Lower leg skin (tissue), 4 donors: ENCODE measurements around the gene LAMB4. TPM values are rescaled to one million over a fixed set of nuclear protein-coding genes. Genes with fewer than 3 reads are reported as not detected.

ENCODE experiments used
- DNase-seq, 2 donors: peaks; one replicate each; pipeline ENCODE4 v3.0.0-alpha.2; 2019; ENCODE audit warnings: low spot score in 2 of 2
- H3K4me3 ChIP-seq: fragments of 200-600 bp; sonication (generic); 2 replicates; pipeline ENCODE4 v1.5.1; 2017; ENCODE audit warnings: mild to moderate bottlenecking, low read depth; ENCODE audit not compliant: poor library complexity, severe bottlenecking
- CTCF ChIP-seq, 3 donors: fragments of 450-650 bp; IDR thresholded peaks; one replicate each; pipeline ENCODE4 v1.5.1; 2016; ENCODE audit warnings: antibody characterized with exemption in 3 of 3, mild to moderate bottlenecking in 3 of 3, moderate library complexity in 2 of 3
- POLR2A ChIP-seq, 2 donors: fragments of 450-650 bp; IDR thresholded peaks; one replicate each; pipeline ENCODE4 v1.6.1; 2016 to 2017; ENCODE audit warnings: antibody characterized with exemption in 2 of 2, mild to moderate bottlenecking in 1 of 2, moderate library complexity in 1 of 2
- WGBS, 2 donors: methylation state at CpG; one replicate each; pipeline ENCODE4 v1.1.5; 2018; 5-methylcytosine and 5-hydroxymethylcytosine counted together
- intact Hi-C: fragments of 100-400 bp; cut with DNase I; formaldehyde crosslinking; loops from one replicate; pipeline ENCODE4 v1.15.0; 2023; ENCODE audit warnings: low total_unique reads
- total RNA-seq, 4 donors: library from RNA; depleted of rRNA; stranded (reverse); fragments of >200 nt; gene quantifications; one replicate each; pipeline ENCODE4 v1.1.0, GENCODE V29; 2016

LAMB4 gene
- total RNA-seq, 4 donors from 2014 or later: 125 to 306 (median 156) TPM

GRCh38 chr7:108156897-108157605 lies 26.9 kb upstream of the LAMB4 start:
- intact Hi-C loops: no loop called here
- 77 to 82% methylated on average over 3 of the region's 3 CpGs for WGBS, 2 donors
- DNase-seq: no peak
- TF ChIP-seq CTCF (IDR thresholded peaks at IDR 0.05): no peak
- TF ChIP-seq POLR2A (IDR thresholded peaks at IDR 0.05): no peak
- H3K4me3 ChIP-seq: no peak overlapping the region

GRCh38 chr7:108152198-108152597 lies 22.0 kb upstream of the LAMB4 start:
- DNase-seq: no peak
- intact Hi-C loops: no loop called here
- whole genome bisulfite sequencing, 2 donors: 48 to 55% methylated on average over 3 of the region's 3 CpGs
- H3K4me3 ChIP-seq: no peak overlapping the region
- TF ChIP-seq CTCF (IDR thresholded peaks at IDR 0.05): no peak
- no peak for TF ChIP-seq POLR2A (IDR thresholded peaks at IDR 0.05)

GRCh38 chr7:108149908-108150307 lies 19.7 kb upstream of the LAMB4 start:
- intact Hi-C loops: loop anchor here (5.0 kb wide), 1 partner anchor 43 kb away; no protein-coding TSS in a partner anchor
- no peak for DNase-seq
- TF ChIP-seq CTCF (IDR thresholded peaks at IDR 0.05) (no peak), POLR2A (IDR thresholded peaks at IDR 0.05) (no peak)
- no peak overlapping the region for H3K4me3 ChIP-seq
- 70 to 77% methylated on average over 6 of the region's 6 CpGs for WGBS, 2 donors

- TF ChIP-seq POLR2A (IDR thresholded peaks at IDR 0.05) (no peak), CTCF (IDR thresholded peaks at IDR 0.05) (no peak)
- DNase-seq: no peak
- intact Hi-C loops: loop anchor here (5.0 kb wide), 1 partner anchor 42 kb away; no protein-coding TSS in a partner anchor
Measured at GRCh38 chr7:108149119-108149518, 19.0 kb upstream of the LAMB4 start.

GRCh38 chr7:108147031-108147563 lies 16.9 kb upstream of the LAMB4 start:
- H3K4me3 ChIP-seq: no peak overlapping the region
- WGBS, 2 donors: 82% methylated on average over 6 of the region's 6 CpGs
- no peak for DNase-seq
- TF ChIP-seq POLR2A (IDR thresholded peaks at IDR 0.05) (no peak), CTCF (IDR thresholded peaks at IDR 0.05) (no peak)
- intact Hi-C loops: loop anchor here (5.0 kb wide), 1 partner anchor 40 kb away; no protein-coding TSS in a partner anchor

More at GRCh38 chr7:108149119-108149518, 19.0 kb upstream of the LAMB4 start:
- 80 to 82% methylated on average over 5 of the region's 5 CpGs for WGBS, 2 donors
- no peak overlapping the region for H3K4me3 ChIP-seq
